Keratinocyte (primary cell): Measurements from ENCODE around the gene PABPN1L. TPM values are rescaled to one million over a fixed set of nuclear protein-coding genes. Genes with fewer than 3 reads are reported as not detected.

Experiments used
- DNase-seq: peaks from one replicate; pipeline ENCODE4 v3.0.0-alpha.2; 2011; ENCODE audit warnings: low read depth, missing footprints, low spot score
- FAIRE-seq: peaks from 2 replicates; lab custom pipeline; 2011; peaks lifted over from hg19 to GRCh38; lab: Jason Lieb, UNC
- H2AFZ ChIP-seq: 2 replicates; pipeline ENCODE4 v1.6.0; 2012; ENCODE audit warnings: low read length, control low read depth, inconsistent platforms; ENCODE audit not compliant: control insufficient read depth
- H3K27ac ChIP-seq: 2 replicates; pipeline ENCODE4 v1.5.1; 2011; ENCODE audit warnings: low read length; ENCODE audit not compliant: control insufficient read depth, insufficient read depth
- H3K27me3 ChIP-seq: 3 replicates; pipeline ENCODE4 v1.6.0; 2011; ENCODE audit warnings: low read length; ENCODE audit not compliant: control insufficient read depth, insufficient read depth; ENCODE audit errors: extremely low read depth
- H3K36me3 ChIP-seq, 2 experiments: 2 replicates in 1 of 2; 3 replicates in 1 of 2; pipeline ENCODE4 v1.5.1; 2011; ENCODE audit warnings: low read length in 2 of 2, mild to moderate bottlenecking in 1 of 2; ENCODE audit not compliant: control insufficient read depth in 2 of 2, insufficient read depth in 2 of 2; ENCODE audit errors: extremely low read depth in 1 of 2
- H3K4me1 ChIP-seq: 3 replicates; pipeline ENCODE4 v1.5.1; 2011; ENCODE audit warnings: low read length; ENCODE audit not compliant: control insufficient read depth, insufficient read depth; ENCODE audit errors: extremely low read depth
- H3K4me2 ChIP-seq: 3 replicates; pipeline ENCODE4 v1.6.0; 2011; ENCODE audit warnings: low read depth, low read length; ENCODE audit not compliant: control insufficient read depth, insufficient read depth; ENCODE audit errors: extremely low read depth
- H3K4me3 ChIP-seq, 3 experiments: fragments of 200-600 bp in 1 of 3; sonication (generic) in 1 of 3; 2 replicates in 2 of 3; 3 replicates in 1 of 3; pipeline ENCODE4 v1.5.1; 2011 to 2016; ENCODE audit warnings: low read length in 3 of 3, mild to moderate bottlenecking in 3 of 3, control low read depth in 2 of 3, inconsistent platforms in 1 of 3, low read depth in 1 of 3, mixed read lengths in 1 of 3, mixed run types in 1 of 3, moderate library complexity in 1 of 3; ENCODE audit not compliant: control insufficient read depth in 2 of 3, insufficient read depth in 2 of 3; ENCODE audit errors: extremely low read depth in 1 of 3
- H3K79me2 ChIP-seq: 2 replicates; pipeline ENCODE4 v1.6.0; 2012; ENCODE audit warnings: low read length; ENCODE audit not compliant: control insufficient read depth, insufficient read depth
- H3K9ac ChIP-seq: 3 replicates; pipeline ENCODE4 v1.6.0; 2011; ENCODE audit warnings: low read length; ENCODE audit not compliant: control insufficient read depth, insufficient read depth; ENCODE audit errors: extremely low read depth
- H3K9me1 ChIP-seq: 3 replicates; pipeline ENCODE4 v1.6.0; 2011; ENCODE audit warnings: low read length; ENCODE audit not compliant: control insufficient read depth, insufficient read depth; ENCODE audit errors: extremely low read depth
- H3K9me3 ChIP-seq: 2 replicates; pipeline ENCODE4 v1.5.1; 2012; ENCODE audit warnings: low read depth, low read length; ENCODE audit not compliant: control insufficient read depth
- H4K20me1 ChIP-seq: 3 replicates; pipeline ENCODE4 v1.6.0; 2011; ENCODE audit warnings: low read length; ENCODE audit not compliant: control insufficient read depth, insufficient read depth; ENCODE audit errors: extremely low read depth
- EZH2 ChIP-seq: IDR thresholded peaks from one replicate; pipeline ENCODE4 v1.6.1; 2012; ENCODE audit warnings: inconsistent platforms, mild to moderate bottlenecking, low read length, moderate library complexity
- dilution Hi-C: fragments of 300-500 bp; cut with MboI; formaldehyde crosslinking; loops from one replicate; pipeline ENCODE4 v1.7.0; 2020; ENCODE audit warnings: low sequenced_read_pairs; ENCODE audit not compliant: extremely low pct_ligation_motif_present
- polyA plus RNA-seq, 5 experiments: library from polyadenylated mRNA; depleted of rRNA in 3 of 5; stranded (reverse) in 3 of 5; stranded (forward) in 1 of 5; unstranded in 1 of 5; fragments of >200 nt; gene quantifications; 1 replicate in 1 of 5; 2 replicates in 3 of 5; 3 replicates in 1 of 5; pipeline versions ENCODE4 v1.2.1 to v1.2.3, GENCODE V29; 2011 to 2012; ENCODE audit warnings: missing spikeins in 2 of 5, low read depth in 1 of 5, low replicate concordance in 1 of 5
- TF ChIP-seq, protein P1 (sequence below), 3 experiments: IDR thresholded peaks in 1 of 3; conservative IDR thresholded peaks in 1 of 3; optimal IDR thresholded peaks in 1 of 3; 2 replicates in 2 of 3; 3 replicates in 1 of 3; pipeline versions ENCODE3 to v1.5.1; 2011; ENCODE audit warnings: low read length in 3 of 3, mild to moderate bottlenecking in 3 of 3, moderate library complexity in 2 of 3, control low read depth in 1 of 3, inconsistent platforms in 1 of 3; ENCODE audit not compliant: insufficient read depth in 2 of 3; ENCODE audit errors: extremely low read depth in 1 of 3

PABPN1L gene
- polyA plus RNA-seq, 1 donor (not counting 4 experiments of a cell fraction or from before 2014, with no cell fraction given), result not detected

- Histone ChIP-seq H3K79me2 (no peaks in the 10 kb centered on the region), H3K9ac (no peak overlapping the region), H3K9me3 (no peaks in the 10 kb centered on the region), H3K27ac (no peak overlapping the region), H2AFZ (no peak overlapping the region), H3K4me1 (peaks cover 30% of the 10 kb centered on the region), H4K20me1 (no peaks in the 10 kb centered on the region), H3K4me2 (no peak overlapping the region), H3K36me3 (no peaks in the 10 kb centered on the region), H3K9me1 (no peaks in the 10 kb centered on the region), H3K27me3 (peaks cover 42% of the 10 kb centered on the region), H3K4me3 (no peak overlapping the region)
- FAIRE-seq, result no peak
- DNase-seq, result no peak
- dilution Hi-C loops, result no loop called here
- no peak for TF ChIP-seq EZH2
These were observed 17.5 kb upstream of the PABPN1L start for GRCh38 chr16:88883946-88884345.

DNA sequence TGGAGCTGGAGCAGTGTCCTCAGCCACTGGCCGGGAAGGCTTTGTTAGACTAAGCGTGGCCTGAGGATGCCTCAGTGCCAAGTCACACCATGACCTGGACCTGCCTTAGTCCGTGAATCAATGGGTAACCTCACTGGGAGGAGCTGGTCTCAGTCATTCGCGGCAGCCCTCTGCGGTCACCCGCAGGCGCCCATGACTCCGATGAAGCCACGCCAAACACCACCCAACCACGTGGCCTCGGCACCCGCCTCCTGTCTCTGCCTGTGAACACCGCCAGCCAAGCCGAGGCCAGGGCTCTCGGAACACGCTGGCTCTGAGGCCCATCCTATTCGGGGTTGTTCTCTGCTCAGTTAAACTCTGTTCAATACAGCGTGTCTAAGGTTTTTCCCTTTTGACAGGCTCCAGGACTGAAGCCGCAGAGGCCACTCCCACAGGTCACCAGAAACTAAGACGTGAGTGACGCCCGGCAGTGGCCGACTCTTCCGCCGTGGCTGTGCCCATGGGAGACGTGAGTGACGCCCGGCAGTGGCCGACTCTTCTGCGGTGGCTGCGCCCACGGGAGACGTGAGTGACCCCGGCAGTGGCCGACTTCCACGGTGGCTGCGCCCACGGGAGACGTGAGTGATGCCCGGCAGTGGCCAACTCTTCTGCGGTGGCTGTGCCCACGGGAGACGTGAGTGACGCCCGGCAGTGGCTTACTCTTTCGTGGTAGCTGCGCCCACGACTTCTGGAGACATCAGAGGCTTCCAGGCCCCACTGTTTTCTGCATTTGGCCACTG lies 16.8 kb upstream of the PABPN1L start:
- Histone ChIP-seq H3K4me3 (no peak overlapping the region), H2AFZ (no peak overlapping the region), H3K79me2 (no peaks in the 10 kb centered on the region), H3K27ac (no peak overlapping the region), H3K36me3 (no peaks in the 10 kb centered on the region), H3K27me3 (peaks cover 42% of the 10 kb centered on the region), H3K9ac (no peak overlapping the region), H3K9me1 (no peaks in the 10 kb centered on the region), H3K4me1 (peaks cover 30% of the 10 kb centered on the region), H4K20me1 (no peaks in the 10 kb centered on the region), H3K4me2 (no peak overlapping the region), H3K9me3 (no peaks in the 10 kb centered on the region)
- dilution Hi-C loops, result no loop called here
- FAIRE-seq, result peak; percentile 29
- no peak for TF ChIP-seq EZH2
- TF ChIP-seq, protein P1, sequence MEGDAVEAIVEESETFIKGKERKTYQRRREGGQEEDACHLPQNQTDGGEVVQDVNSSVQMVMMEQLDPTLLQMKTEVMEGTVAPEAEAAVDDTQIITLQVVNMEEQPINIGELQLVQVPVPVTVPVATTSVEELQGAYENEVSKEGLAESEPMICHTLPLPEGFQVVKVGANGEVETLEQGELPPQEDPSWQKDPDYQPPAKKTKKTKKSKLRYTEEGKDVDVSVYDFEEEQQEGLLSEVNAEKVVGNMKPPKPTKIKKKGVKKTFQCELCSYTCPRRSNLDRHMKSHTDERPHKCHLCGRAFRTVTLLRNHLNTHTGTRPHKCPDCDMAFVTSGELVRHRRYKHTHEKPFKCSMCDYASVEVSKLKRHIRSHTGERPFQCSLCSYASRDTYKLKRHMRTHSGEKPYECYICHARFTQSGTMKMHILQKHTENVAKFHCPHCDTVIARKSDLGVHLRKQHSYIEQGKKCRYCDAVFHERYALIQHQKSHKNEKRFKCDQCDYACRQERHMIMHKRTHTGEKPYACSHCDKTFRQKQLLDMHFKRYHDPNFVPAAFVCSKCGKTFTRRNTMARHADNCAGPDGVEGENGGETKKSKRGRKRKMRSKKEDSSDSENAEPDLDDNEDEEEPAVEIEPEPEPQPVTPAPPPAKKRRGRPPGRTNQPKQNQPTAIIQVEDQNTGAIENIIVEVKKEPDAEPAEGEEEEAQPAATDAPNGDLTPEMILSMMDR (optimal IDR thresholded peaks at IDR 0.05 in 1 of 3, IDR thresholded peaks at IDR 0.05 in 1 of 3, conservative IDR thresholded peaks at IDR 0.05 in 1 of 3; ENCODE audit: extremely low read depth in 1 of 3, insufficient read depth in 2 of 3, low read length in 3 of 3), result no peak
- peak; percentile 56 for DNase-seq
